Esophagus squamous epithelium (tissue), 5 donors: Measurements from ENCODE around the gene DSCAML1. TPM values are rescaled to one million over a fixed set of nuclear protein-coding genes. Genes with fewer than 3 reads are reported as not detected.

ENCODE experiments used
- DNase-seq: peaks from one replicate; lab custom pipeline; 2025; lab: John Stamatoyannopoulos, UW
- H3K27ac ChIP-seq, 4 donors: fragments of 200-600 bp; sonication (generic); one replicate each; pipeline ENCODE4 v1.5.1; 2016 to 2019; ENCODE audit warnings: mild to moderate bottlenecking in 1 of 4
- H3K27me3 ChIP-seq, 4 donors: fragments of 200-600 bp; sonication (generic); 1 replicate in 3 of 4; 2 replicates in 1 of 4; pipeline versions ENCODE4 v1.5.1 to v1.6.0; 2017 to 2021; ENCODE audit warnings: antibody characterized with exemption in 1 of 4
- H3K36me3 ChIP-seq, 3 donors: fragments of 200-600 bp; sonication (generic); one replicate each; pipeline ENCODE4 v1.5.1; 2016 to 2019
- H3K4me1 ChIP-seq, 3 donors: fragments of 200-600 bp; sonication (generic); one replicate each; pipeline ENCODE4 v1.5.1; 2017 to 2019
- H3K4me3 ChIP-seq, 4 donors: fragments of 200-600 bp; sonication (generic); 1 replicate in 3 of 4; 2 replicates in 1 of 4; pipeline ENCODE4 v1.5.1; 2016 to 2019; ENCODE audit warnings: mild to moderate bottlenecking in 2 of 4, moderate library complexity in 1 of 4
- H3K9me3 ChIP-seq, 3 donors: fragments of 200-600 bp; sonication (generic); one replicate each; pipeline ENCODE4 v1.5.1; 2016 to 2019
- CTCF ChIP-seq, 6 experiments: fragments of 450-650 bp in 4 of 6; fragments of 200-600 bp in 2 of 6; sonication (generic) in 2 of 6; IDR thresholded peaks; one replicate each; pipeline ENCODE4 v1.5.1; 2016 to 2019; ENCODE audit warnings: antibody characterized with exemption in 6 of 6, mild to moderate bottlenecking in 4 of 6, moderate library complexity in 4 of 6
- POLR2A ChIP-seq, 4 donors: fragments of 450-650 bp; IDR thresholded peaks; one replicate each; pipeline ENCODE4 v1.6.1; 2017; ENCODE audit warnings: antibody characterized with exemption in 4 of 4, mild to moderate bottlenecking in 4 of 4, moderate library complexity in 3 of 4
- WGBS, 2 donors: methylation state at CpG; one replicate each; pipeline ENCODE4 v1.1.5; 2018; 5-methylcytosine and 5-hydroxymethylcytosine counted together
- intact Hi-C: fragments of 100-400 bp; cut with DNase I; formaldehyde crosslinking; loops from one replicate; pipeline ENCODE4 v1.15.0; 2022
- total RNA-seq, 4 donors: library from RNA; depleted of rRNA; stranded (reverse); fragments of >200 nt; gene quantifications; one replicate each; pipeline ENCODE4 v1.1.0, GENCODE V29; 2016
- donor health status: DM: yes; HTN: yes; CAD: no.

The DSCAML1 gene
- total RNA-seq, 4 donors from 2014 or later: 0.04 to 0.19 TPM; not detected in 2

- intact Hi-C loops: no loop called here
- no peaks in the 10 kb centered on the region for H3K4me1 ChIP-seq
- no peaks in the 10 kb centered on the region for H3K9me3 ChIP-seq
- no peak overlapping the region for H3K4me3 ChIP-seq
- no peak for DNase-seq
- TF ChIP-seq POLR2A (IDR thresholded peaks at IDR 0.05) (no peak), CTCF (IDR thresholded peaks at IDR 0.05) (no peak)
- H3K36me3 ChIP-seq: no peaks in the 10 kb centered on the region
- peaks cover 0 to 37% (median 0%) of the 10 kb centered on the region in 4 donors for H3K27me3 ChIP-seq
- 72 to 79% methylated on average over 7 to 8 of the region's 8 CpGs for WGBS, 2 donors
- no peak overlapping the region for H3K27ac ChIP-seq
Measured at GRCh38 chr11:117673602-117674001, 123.4 kb downstream of the DSCAML1 start.

GRCh38 chr11:117671370-117671769, 125.6 kb downstream of the DSCAML1 start:
- DNase-seq: no peak
- TF ChIP-seq POLR2A (IDR thresholded peaks at IDR 0.05) (no peak), CTCF (IDR thresholded peaks at IDR 0.05) (no peak)
- H3K9me3 ChIP-seq: no peaks in the 10 kb centered on the region
- H3K4me1 ChIP-seq: no peaks in the 10 kb centered on the region
- WGBS, 2 donors: 76 to 81% methylated on average over 3 of the region's 4 CpGs
- no peaks in the 10 kb centered on the region for H3K36me3 ChIP-seq
- H3K4me3 ChIP-seq: no peak overlapping the region
- H3K27me3 ChIP-seq: peaks cover 0 to 27% (median 0%) of the 10 kb centered on the region in 4 donors
- no peak overlapping the region for H3K27ac ChIP-seq
- intact Hi-C loops: no loop called here

- H3K27me3 ChIP-seq: peaks cover 0 to 23% (median 0%) of the 10 kb centered on the region in 4 donors
- WGBS, 2 donors: 31 to 68% methylated on average over 4 to 7 of the region's 7 CpGs
- intact Hi-C loops: no loop called here
- no peak for DNase-seq
- H3K4me3 ChIP-seq: no peak overlapping the region
- TF ChIP-seq CTCF (IDR thresholded peaks at IDR 0.05) (no peak), POLR2A (IDR thresholded peaks at IDR 0.05) (no peak)
- H3K9me3 ChIP-seq: no peaks in the 10 kb centered on the region
- no peak overlapping the region for H3K27ac ChIP-seq
- H3K36me3 ChIP-seq: no peaks in the 10 kb centered on the region
- no peaks in the 10 kb centered on the region for H3K4me1 ChIP-seq
Measured at GRCh38 chr11:117670924-117671323, 126.1 kb downstream of the DSCAML1 start.

GRCh38 chr11:117670443-117670842, 126.6 kb downstream of the DSCAML1 start:
- WGBS, 2 donors: 39 to 49% methylated on average over 5 of the region's 5 CpGs
- peaks cover 0 to 18% (median 0%) of the 10 kb centered on the region in 4 donors for H3K27me3 ChIP-seq
- DNase-seq: no peak

GRCh38 chr11:117669616-117670015, 127.4 kb downstream of the DSCAML1 start:
- no peak for DNase-seq
- peaks cover 0 to 18% (median 0%) of the 10 kb centered on the region in 4 donors for H3K27me3 ChIP-seq
- no peak overlapping the region for H3K4me3 ChIP-seq
- H3K9me3 ChIP-seq: no peaks in the 10 kb centered on the region
- 62 to 84% methylated on average over 4 of the region's 4 CpGs for WGBS, 2 donors
- no peaks in the 10 kb centered on the region for H3K36me3 ChIP-seq
- H3K4me1 ChIP-seq: peaks cover 0 to 6% (median 0%) of the 10 kb centered on the region in 3 donors
- intact Hi-C loops: no loop called here
- no peak for TF ChIP-seq CTCF (IDR thresholded peaks at IDR 0.05)
- no peak for TF ChIP-seq POLR2A (IDR thresholded peaks at IDR 0.05)
- H3K27ac ChIP-seq: no peak overlapping the region

More at GRCh38 chr11:117670443-117670842, 126.6 kb downstream of the DSCAML1 start:
- Histone ChIP-seq H3K4me3 (no peak overlapping the region), H3K4me1 (no peaks in the 10 kb centered on the region), H3K9me3 (no peaks in the 10 kb centered on the region), H3K27ac (no peak overlapping the region), H3K36me3 (no peaks in the 10 kb centered on the region)
- intact Hi-C loops: no loop called here
- TF ChIP-seq POLR2A (IDR thresholded peaks at IDR 0.05) (no peak), CTCF (IDR thresholded peaks at IDR 0.05) (no peak)
